Aorta (tissue), 4 donors: ENCODE measurements around the gene SCGB1C1. TPM values are rescaled to one million over a fixed set of nuclear protein-coding genes. Genes with fewer than 3 reads are reported as not detected.

ENCODE experiments used
- polyA plus RNA-seq, 2 donors: library from polyadenylated mRNA; stranded (reverse); fragments of 200-250 nt; gene quantifications; one replicate each; pipeline ENCODE4 v1.2.3, GENCODE V29; 2013
- total RNA-seq, 2 donors: library from RNA; stranded (reverse); fragmentation: NEBNext Ultra II Directional; extraction: Animal tissue kit (Norgen Biotek cat#: 25700); gene quantifications; one replicate each; pipeline ENCODE4 v1.2.1, GENCODE V29; 2021
- donor health status: healthy with polysubstance abuse.
- donor health status: Bipolar disorder and iron deficiency.
- donor health status: DM: no; HTN: no; CAD: no.
- donor health status: DM: yes; HTN: yes; CAD: no.

Gene SCGB1C1
- total and polyA plus RNA-seq, 4 donors: not detected

Other genes starting within 250 kb of the SCGB1C1 start
- 10 to 100 TPM; 50.3 to 55.4 TPM for gene BET1L, start 14.3 kb downstream of the SCGB1C1 start, total RNA-seq
- 10 to 100 TPM; 24.0 to 40.1 TPM for gene BET1L, start 14.3 kb downstream of the SCGB1C1 start, polyA plus RNA-seq
- 10 to 100 TPM; 70.1 to 77.3 TPM for gene RIC8A, start 14.6 kb downstream of the SCGB1C1 start, total RNA-seq
- gene RIC8A, start 14.6 kb downstream of the SCGB1C1 start, polyA plus RNA-seq: 10 to 100 TPM; 30.6 to 65.6 TPM
- 10 to 100 TPM in 1 of 2 donors, 1 to 10 TPM in 1; 8.6 to 17.6 TPM for gene SIRT3, start 43.3 kb downstream of the SCGB1C1 start, total RNA-seq
- 10 to 100 TPM; 14.8 to 24.8 TPM for gene SIRT3, start 43.3 kb downstream of the SCGB1C1 start, polyA plus RNA-seq
- gene PSMD13, start 43.9 kb downstream of the SCGB1C1 start, total RNA-seq: 10 to 100 TPM; 75.4 to 80.9 TPM
- gene PSMD13, start 43.9 kb downstream of the SCGB1C1 start, polyA plus RNA-seq: 100 to 1,000 TPM in 1 of 2 donors, 10 to 100 TPM in 1; 70.9 to 123 TPM
- under 1 TPM; 0.66 to 0.88 TPM for gene NLRP6, start 85.3 kb downstream of the SCGB1C1 start, total RNA-seq
- gene NLRP6, start 85.3 kb downstream of the SCGB1C1 start, polyA plus RNA-seq: 1 to 10 TPM in 1 of 2 donors, not detected in 1; 6.1 TPM
- 10 to 100 TPM; 42.1 to 61.6 TPM for gene PGGHG, start 96.0 kb downstream of the SCGB1C1 start, total RNA-seq
- 100 to 1,000 TPM in 1 of 2 donors, 10 to 100 TPM in 1; 23.9 to 197 TPM for gene PGGHG, start 96.0 kb downstream of the SCGB1C1 start, polyA plus RNA-seq
- gene IFITM5, start 106.4 kb downstream of the SCGB1C1 start, total RNA-seq: not detected
- not detected for gene IFITM5, start 106.4 kb downstream of the SCGB1C1 start, polyA plus RNA-seq
- 100 to 1,000 TPM; 695 to 841 TPM for gene IFITM2, start 114.7 kb downstream of the SCGB1C1 start, total RNA-seq
- gene IFITM2, start 114.7 kb downstream of the SCGB1C1 start, polyA plus RNA-seq: 1,000 to 10,000 TPM in 1 of 2 donors, 100 to 1,000 TPM in 1; 424 to 1,109 TPM
- 100 to 1,000 TPM; 278 to 311 TPM for gene IFITM1, start 121.0 kb downstream of the SCGB1C1 start, total RNA-seq
- 10 to 100 TPM; 46.7 to 88.3 TPM for gene IFITM1, start 121.0 kb downstream of the SCGB1C1 start, polyA plus RNA-seq
- 1,000 to 10,000 TPM; 1,112 to 1,381 TPM for gene IFITM3, start 127.8 kb downstream of the SCGB1C1 start, total RNA-seq
- gene IFITM3, start 127.8 kb downstream of the SCGB1C1 start, polyA plus RNA-seq: 1,000 to 10,000 TPM in 1 of 2 donors, 100 to 1,000 TPM in 1; 856 to 2,374 TPM
- gene B4GALNT4, start 176.4 kb downstream of the SCGB1C1 start, total RNA-seq: 1 to 10 TPM in 1 of 2 donors, under 1 TPM in 1; 0.58 to 3.2 TPM
- 1 to 10 TPM in 1 of 2 donors, under 1 TPM in 1; 0.38 to 4.6 TPM for gene B4GALNT4, start 176.4 kb downstream of the SCGB1C1 start, polyA plus RNA-seq
- gene PKP3, start 201.1 kb downstream of the SCGB1C1 start, total RNA-seq: under 1 TPM in 1 of 2 donors, not detected in 1; 0.42 TPM
- gene PKP3, start 201.1 kb downstream of the SCGB1C1 start, polyA plus RNA-seq: 10 to 100 TPM in 1 of 2 donors, under 1 TPM in 1; 0.05 to 10.9 TPM
- gene SIGIRR, start 221.9 kb downstream of the SCGB1C1 start, total RNA-seq: 10 to 100 TPM; 19.8 to 47.8 TPM
- 10 to 100 TPM; 27.8 to 52.7 TPM for gene SIGIRR, start 221.9 kb downstream of the SCGB1C1 start, polyA plus RNA-seq
- gene ANO9, start 248.9 kb downstream of the SCGB1C1 start, total RNA-seq: 1 to 10 TPM; 1.3 to 2.8 TPM
- 1 to 10 TPM in 1 of 2 donors, under 1 TPM in 1; 0.41 to 8.1 TPM for gene ANO9, start 248.9 kb downstream of the SCGB1C1 start, polyA plus RNA-seq